Heart left ventricle (tissue), 16 donors: ENCODE data around the gene C10orf120. TPM values are rescaled to one million over a fixed set of nuclear protein-coding genes. Genes with fewer than 3 reads are reported as not detected.

Source experiments
- ATAC-seq, 4 donors: fragments of 200-7000 bp; cut with Tn5 transposase; one replicate each; pipeline ENCODE4 v1.9.1; 2020 to 2022; ENCODE audit warnings: moderate library complexity in 4 of 4, mild to moderate bottlenecking in 3 of 4, moderate number of reproducible peaks in 1 of 4
- DNase-seq, 5 donors: peaks; one replicate each; pipeline ENCODE4 v3.0.0-alpha.2; 2020
- H3K27ac ChIP-seq, 12 donors: fragments of 200-600 bp; sonication (generic) in 4 of 12; one replicate each; pipeline versions ENCODE4 v1.5.0 to v1.8.0; 2016 to 2022; ENCODE audit warnings: mild to moderate bottlenecking in 2 of 12
- H3K27me3 ChIP-seq, 9 donors: fragments of 200-600 bp; sonication (generic) in 2 of 9; one replicate each; pipeline versions ENCODE4 v1.5.1 to v1.8.0; 2016 to 2022; ENCODE audit warnings: mild to moderate bottlenecking in 3 of 9
- H3K36me3 ChIP-seq, 9 donors: fragments of 200-600 bp; sonication (generic) in 2 of 9; one replicate each; pipeline versions ENCODE4 v1.5.0 to v1.8.0; 2018 to 2022; ENCODE audit warnings: mild to moderate bottlenecking in 2 of 9
- H3K4me1 ChIP-seq, 12 donors: fragments of 200-600 bp; sonication (generic) in 4 of 12; one replicate each; pipeline versions ENCODE4 v1.5.0 to v1.8.0; 2016 to 2022; ENCODE audit warnings: mild to moderate bottlenecking in 3 of 12
- H3K4me3 ChIP-seq, 12 donors: fragments of 200-600 bp; sonication (generic) in 4 of 12; one replicate each; pipeline versions ENCODE4 v1.5.0 to v1.8.0; 2017 to 2022; ENCODE audit warnings: mild to moderate bottlenecking in 9 of 12, moderate library complexity in 4 of 12
- H3K9me3 ChIP-seq, 12 donors: fragments of 200-600 bp; sonication (generic) in 4 of 12; one replicate each; pipeline versions ENCODE4 v1.5.0 to v1.8.0; 2016 to 2022; ENCODE audit warnings: mild to moderate bottlenecking in 1 of 12
- CTCF ChIP-seq, 12 donors: fragments of 200-600 bp; sonication (generic) in 4 of 12; IDR thresholded peaks; one replicate each; pipeline versions ENCODE4 v1.5.0 to v1.8.0; 2018 to 2022; ENCODE audit warnings: antibody characterized with exemption in 12 of 12, mild to moderate bottlenecking in 5 of 12
- POLR2A ChIP-seq, 2 donors: fragments of 450-650 bp; IDR thresholded peaks; one replicate each; pipeline ENCODE4 v1.6.1; 2017; ENCODE audit warnings: antibody characterized with exemption in 2 of 2, mild to moderate bottlenecking in 2 of 2, moderate library complexity in 2 of 2
- WGBS, 4 donors: extraction: QIAGEN DNeasy Blood & Tissue Kit in 2 of 4; methylation state at CpG; one replicate each; pipeline versions ENCODE4 v1.1.5 to v1.1.7; 2013 to 2018; 5-methylcytosine and 5-hydroxymethylcytosine counted together
- intact Hi-C, 10 donors: fragments of 100-400 bp; cut with DNase I; formaldehyde crosslinking; loops; one replicate each; pipeline versions ENCODE4 v1.11.1 to v1.14.2; 2022
- polyA plus RNA-seq, 2 donors: library from polyadenylated mRNA; stranded (reverse); fragments of 200-250 nt; gene quantifications; one replicate each; pipeline ENCODE4 v1.2.3, GENCODE V29; 2013
- total RNA-seq, 9 donors: library from RNA; depleted of rRNA in 2 of 9; stranded (reverse); fragments of >200 nt in 2 of 9; fragmentation: NEBNext Ultra II Directional in 3 of 9; extraction: Animal tissue kit (Norgen Biotek cat#: 25700) in 3 of 9; gene quantifications; one replicate each; pipeline versions ENCODE4 v1.1.0 to v1.2.4, GENCODE V29; 2016 to 2023
- donor health status: ischemic (EF 13 %, LVEDD 7.1; RV severe dilation, severe dysfunction).
- donor health status: healthy with polysubstance abuse.
- donor health status: DM: no; HTN: yes; CAD: no.
- donor health status: DM: no; HTN: no; CAD: no.
- donor health status: ischemic (EF 25% LVEDD 6.9; RV normal size, moderate dysfunction).
- donor health status: ischemic (EF 25% LVEDD 5.7; RV mildly dilated, moderate dysfunction).
- donor health status: healthy.
- donor health status: DM: yes; HTN: yes; CAD: no.
- donor health status: ischemic (EF 35%, LVEDD 5.7; RV mildly dilated, moderate dysfunction).
- donor health status: nonischemic (EF 11% LVEDD 7.7; RV severe dilation, severe dysfunction).
- donor health status: DM: yes; HTN: yes; CAD: no.
- donor health status: PGD.
- donor health status: ischemic (EF 29% LVEDD 5.4; RV normal size, mild dysfunction).
- donor health status: nonischemic (EF 23%, LVEDD 6.1; RV moderate dilation, normal function).

The C10orf120 gene
- total and polyA plus RNA-seq, 11 donors: not detected

DNA sequence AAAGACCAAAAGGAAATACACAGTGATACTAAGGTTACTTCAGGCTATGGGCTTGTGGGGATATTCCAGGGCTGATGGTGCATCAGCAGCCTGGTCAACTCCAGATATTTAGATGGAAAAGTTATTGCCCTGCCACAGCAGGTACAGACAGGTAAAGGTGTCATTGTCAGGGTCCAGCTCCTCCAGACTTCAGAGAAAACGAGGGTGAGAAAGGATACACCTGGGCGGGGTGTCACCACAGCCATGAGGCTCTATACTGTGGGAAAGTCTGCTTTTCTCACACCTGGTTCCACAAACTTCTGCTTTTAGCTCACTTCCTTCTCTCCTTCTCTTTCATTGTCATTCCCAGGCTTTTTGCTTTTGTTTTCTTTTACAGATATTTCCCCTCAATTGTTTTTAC is 2.0 kb upstream of the C10orf120 start:
- no peaks in the 10 kb centered on the region for H3K36me3 ChIP-seq
- DNase-seq (no peak), ATAC-seq (no peak)
- no peaks in the 10 kb centered on the region for H3K9me3 ChIP-seq
- peaks cover 0 to 1% (median 0%) of the 10 kb centered on the region in 12 donors for H3K4me1 ChIP-seq
- no peaks in the 10 kb centered on the region for H3K27me3 ChIP-seq
- TF ChIP-seq CTCF (IDR thresholded peaks at IDR 0.05) (no peak), POLR2A (IDR thresholded peaks at IDR 0.05) (no peak)
- intact Hi-C loops: loop anchor here in 9 of 10 donors (2.0 to 10.0 kb wide), 8 partner anchors 53 to 427 kb away; partner anchors contain the start of genes DMBT1 (in 2 of the 9) and BTBD16 (in 1 of the 9)
- H3K4me3 ChIP-seq: no peak overlapping the region
- WGBS, 4 donors: 55 to 66% (median 64%) methylated on average over 2 of the region's 2 CpGs
- no peak overlapping the region for H3K27ac ChIP-seq

DNA sequence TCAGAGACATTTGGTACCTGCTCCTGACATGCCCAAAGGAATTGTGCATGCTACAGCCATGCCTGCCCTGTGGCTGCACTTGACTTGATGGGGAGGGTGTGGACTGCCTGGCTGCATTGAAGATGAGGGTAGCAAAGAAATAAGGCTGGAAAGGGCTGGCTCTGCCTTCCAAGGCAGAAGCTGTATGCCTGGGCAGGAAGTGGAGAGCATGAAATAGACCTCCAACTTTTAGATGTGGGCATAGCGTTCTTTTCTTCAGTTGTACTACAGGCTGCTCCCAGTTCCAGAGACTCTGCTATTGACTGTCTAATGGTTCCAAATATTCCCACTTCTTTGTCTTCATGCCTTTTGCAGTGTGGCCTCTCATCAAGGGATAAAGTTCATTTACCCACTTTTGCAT is 3.0 kb downstream of the C10orf120 start:
- no peak for ATAC-seq
- TF ChIP-seq POLR2A (IDR thresholded peaks at IDR 0.05) (no peak), CTCF (IDR thresholded peaks at IDR 0.05) (no peak)
- DNase-seq: no peak
- Histone ChIP-seq H3K27ac (no peak overlapping the region), H3K9me3 (no peaks in the 10 kb centered on the region), H3K36me3 (no peaks in the 10 kb centered on the region), H3K4me3 (no peak overlapping the region), H3K27me3 (no peaks in the 10 kb centered on the region), H3K4me1 (no peaks in the 10 kb centered on the region)
- intact Hi-C loops: loop anchor here in 2 of 10 donors (10.0 kb wide), 2 partner anchors 402 to 412 kb away; no protein-coding TSS in a partner anchor
- 87 to 96% (median 90%) methylated on average over 1 of the region's 1 CpG for WGBS, 4 donors

- DNase-seq (no peak), ATAC-seq (no peak)
- Histone ChIP-seq H3K36me3 (no peaks in the 10 kb centered on the region), H3K4me3 (no peak overlapping the region), H3K9me3 (no peaks in the 10 kb centered on the region), H3K4me1 (peaks cover 0 to 23% (median 12%) of the 10 kb centered on the region in 12 donors), H3K27me3 (no peaks in the 10 kb centered on the region), H3K27ac (no peak overlapping the region)
- no peak for TF ChIP-seq CTCF (IDR thresholded peaks at IDR 0.05)
- TF ChIP-seq POLR2A (IDR thresholded peaks at IDR 0.05): no peak
- intact Hi-C loops: loop anchor here in 2 of 10 donors (10.0 kb wide), 2 partner anchors 398 to 408 kb away; no protein-coding TSS in a partner anchor
- WGBS, 4 donors: 64 to 90% (median 87%) methylated on average over 5 of the region's 5 CpGs
Measured at GRCh38 chr10:122692744-122693143, 6.9 kb downstream of the C10orf120 start.

DNA sequence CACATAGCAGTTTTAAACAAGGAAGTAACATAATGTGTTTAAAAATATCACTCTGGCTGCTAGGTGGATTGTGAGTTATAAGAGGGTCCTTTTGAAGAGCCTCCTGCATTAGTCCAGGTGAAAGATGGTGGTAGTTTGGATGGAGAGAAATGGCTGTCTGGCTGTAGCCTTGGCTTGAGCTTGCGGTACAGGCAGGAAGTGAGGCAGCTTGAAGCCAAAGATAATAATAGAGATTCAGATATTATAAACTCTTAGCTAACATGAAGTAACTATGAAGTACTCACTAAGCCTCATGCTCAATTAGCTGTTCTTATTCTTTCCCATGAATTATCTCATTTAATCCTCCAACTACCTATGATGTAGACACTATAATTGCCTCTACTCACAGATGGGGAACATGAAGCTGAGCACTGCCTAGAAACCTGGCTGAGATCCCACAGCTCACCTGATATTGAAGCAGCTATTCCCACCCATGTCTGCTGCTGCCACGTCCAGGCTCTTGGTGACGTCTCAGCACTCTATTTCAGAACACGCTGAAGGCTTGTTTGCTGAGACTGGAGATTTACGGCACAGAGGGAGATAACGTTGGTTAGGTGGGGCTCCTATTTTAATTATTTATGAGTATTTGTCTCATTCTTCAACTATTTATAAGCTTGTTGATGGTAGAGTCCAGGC is 10.4 kb downstream of the C10orf120 start:
- no peak for TF ChIP-seq POLR2A (IDR thresholded peaks at IDR 0.05)
- TF ChIP-seq CTCF (IDR thresholded peaks at IDR 0.05): no peak
- Histone ChIP-seq H3K4me1 (peaks cover 0 to 24% (median 13%) of the 10 kb centered on the region in 12 donors), H3K27me3 (no peaks in the 10 kb centered on the region), H3K9me3 (no peaks in the 10 kb centered on the region), H3K4me3 (no peak overlapping the region), H3K27ac (peak overlapping the region; percentile 46 to 89 (median 69)), H3K36me3 (no peaks in the 10 kb centered on the region)
- no peak for DNase-seq
- intact Hi-C loops: no loop called here
- WGBS, 4 donors: 58 to 66% (median 65%) methylated on average over 6 of the region's 6 CpGs
- ATAC-seq: peak in 3 of 4 donors; percentile 32 to 77 (median 63)
